ENCODE results near the gene FARP1. TPM values are rescaled to one million over a fixed set of nuclear protein-coding genes. Genes with fewer than 3 reads are reported as not detected.

Gene FARP1
- total and polyA plus RNA-seq, 2 of the 8 experiments (the other 6 are each of a cell fraction or from before 2014, with no cell fraction given), result 24.7 to 104 TPM

DNA sequence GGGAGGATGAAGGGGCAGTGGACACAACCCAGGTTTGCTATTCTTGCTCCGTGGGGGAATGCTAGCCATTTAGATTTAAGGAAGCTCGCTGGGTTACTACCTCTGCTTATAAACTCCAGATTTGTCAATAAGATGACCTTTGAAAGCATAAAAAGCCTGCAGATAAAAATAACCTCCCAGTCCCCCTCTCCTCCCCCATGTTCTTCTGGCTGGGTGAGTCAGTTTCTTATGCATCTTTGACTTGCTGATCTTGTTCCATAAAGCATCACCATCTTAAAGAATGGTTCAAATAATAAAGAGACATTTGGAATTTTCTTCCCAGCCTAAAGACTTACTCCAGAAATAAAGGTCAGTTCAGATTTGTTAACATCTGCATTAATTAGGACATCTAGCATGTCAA, 152.5 kb downstream of the FARP1 start:
- Histone ChIP-seq H3K4me3 (ENCODE audit: extremely low read depth in 1 of 4, insufficient read depth in 2 of 4, low read depth in 3 of 4, low read length in 4 of 4) (no peak overlapping the region), H3K9me3 (ENCODE audit: insufficient read depth in 2 of 2, low read depth in 1 of 2, low read length in 1 of 2) (no peaks in the 10 kb centered on the region), H2BK20ac (ENCODE audit: low read length) (no peak overlapping the region), H2BK120ac (replicated peaks; ENCODE audit: low read depth, low read length) (no peak overlapping the region), H3K27me3 (replicated peaks in 1 of 4; ENCODE audit: control insufficient read depth in 3 of 4, extremely low read depth in 1 of 4, insufficient read depth in 3 of 4, low read length in 3 of 4) (no peaks in the 10 kb centered on the region), H3K4me1 (replicated peaks in 1 of 4; ENCODE audit: control insufficient read depth in 3 of 4, insufficient read depth in 4 of 4, low read length in 3 of 4) (peaks cover 0 to 6% (median 1%) of the 10 kb centered on the region in 4 experiments; a peak in 5 of 7 replicates), H2BK15ac (ENCODE audit: low read length) (no peak overlapping the region), H4K5ac (ENCODE audit: insufficient read length, low read depth, low read length) (no peak overlapping the region), H2BK12ac (ENCODE audit: low read depth, low read length) (no peak overlapping the region), H3K23ac (ENCODE audit: insufficient read length) (no peak overlapping the region), H3K4ac (replicated peaks; ENCODE audit: insufficient read length, low read depth, low read length) (no peak overlapping the region), H3K79me1 (ENCODE audit: low read depth, low read length) (peaks cover 2% of the 10 kb centered on the region; the same call in 1 of the 2 replicates), H4K91ac (replicated peaks; ENCODE audit: insufficient read length, low read length) (no peak overlapping the region), H3K36me3 (ENCODE audit: control insufficient read depth in 2 of 4, insufficient read depth in 4 of 4, low read length in 3 of 4) (no peaks in the 10 kb centered on the region), H3K9ac (replicated peaks in 1 of 4; ENCODE audit: extremely low read depth in 1 of 4, low read depth in 3 of 4, low read length in 3 of 4) (no peak overlapping the region), H4K8ac (ENCODE audit: extremely low read depth, insufficient read depth, low read length) (no peak overlapping the region), H2AK5ac (ENCODE audit: low read depth, low read length) (no peak overlapping the region), H2BK5ac (ENCODE audit: low read depth, low read length) (no peak overlapping the region), H3K14ac (ENCODE audit: insufficient read length) (no peak overlapping the region), H3K56ac (replicated peaks; ENCODE audit: insufficient read length, low read depth, low read length) (no peak overlapping the region), H3K4me2 (ENCODE audit: insufficient read depth in 1 of 2, low read depth in 2 of 2, low read length in 2 of 2) (no peak overlapping the region), H2AFZ (ENCODE audit: low read length) (no peak overlapping the region), H3K79me2 (ENCODE audit: control insufficient read depth in 1 of 2, insufficient read depth in 2 of 2, low read length in 2 of 2) (peaks cover 0 to 22% of the 10 kb centered on the region in 2 experiments; a peak in 2 of 4 replicates), H3K27ac (ENCODE audit: low read depth, low read length) (no peak overlapping the region), H3K23me2 (ENCODE audit: low read depth, low read length) (no peaks in the 10 kb centered on the region), H3K18ac (ENCODE audit: extremely low read depth, low read length) (no peak overlapping the region), H4K20me1 (replicated peaks in 1 of 2; ENCODE audit: control insufficient read depth in 1 of 2, insufficient read depth in 2 of 2, low read length in 2 of 2) (peaks cover 1 to 6% of the 10 kb centered on the region in 2 experiments)
- no peak for FAIRE-seq
- DNase-seq (ENCODE audit: low read depth in 1 of 2, low spot score in 2 of 2), result no peak
- ChIA-PET POLR2A (ENCODE audit: partially characterized antibody) (interaction anchor here (0.6 kb wide), 1 partner anchor 17 kb away, joined by 4 read pairs; no protein-coding TSS in a partner anchor), CTCF (ENCODE audit: partially characterized antibody) (interaction anchor here (0.7 to 1.5 kb wide), 4 partner anchors 16 to 262 kb away, joined by 3 to 6 read pairs (median 4); no protein-coding TSS in a partner anchor)
- WGBS, 2 experiments (ENCODE audit: extremely low coverage in 1 of 2, insufficient coverage in 1 of 2, insufficient read length in 1 of 2, insufficient replicate concordance in 2 of 2, low coverage in 1 of 2, low lambda C conversion rate in 2 of 2, missing lambda C conversion rate in 1 of 2), result 87% methylated on average over 2 of the region's 2 CpGs; no CpG with 5 or more reads in 1 of the 2 experiments
- no peak for TF ChIP-seq CTBP2 (IDR thresholded peaks at IDR 0.05; ENCODE audit: borderline replicate concordance, insufficient read depth, insufficient read length, low read length)
- TF ChIP-seq CHD2 (IDR thresholded peaks at IDR 0.05; ENCODE audit: low read length), result no peak
- TF ChIP-seq CTCF (IDR thresholded peaks at IDR 0.05; ENCODE audit: control extremely low read depth in 1 of 3, insufficient read depth in 1 of 3, low read depth in 1 of 3, low read length in 3 of 3), result no peak
- TF ChIP-seq EP300 (IDR thresholded peaks at IDR 0.05; ENCODE audit: borderline replicate concordance in 1 of 2, low read depth in 2 of 2, low read length in 2 of 2), result no peak
- TF ChIP-seq TEAD4 (IDR thresholded peaks at IDR 0.05; ENCODE audit: low read depth, low read length), result no peak
- TF ChIP-seq, protein P1, sequence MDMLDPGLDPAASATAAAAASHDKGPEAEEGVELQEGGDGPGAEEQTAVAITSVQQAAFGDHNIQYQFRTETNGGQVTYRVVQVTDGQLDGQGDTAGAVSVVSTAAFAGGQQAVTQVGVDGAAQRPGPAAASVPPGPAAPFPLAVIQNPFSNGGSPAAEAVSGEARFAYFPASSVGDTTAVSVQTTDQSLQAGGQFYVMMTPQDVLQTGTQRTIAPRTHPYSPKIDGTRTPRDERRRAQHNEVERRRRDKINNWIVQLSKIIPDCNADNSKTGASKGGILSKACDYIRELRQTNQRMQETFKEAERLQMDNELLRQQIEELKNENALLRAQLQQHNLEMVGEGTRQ (IDR thresholded peaks at IDR 0.05; ENCODE audit: low read length), result no peak
- no peak for TF ChIP-seq ASH2L (IDR thresholded peaks at IDR 0.05; ENCODE audit: low read length)
- no peak for TF ChIP-seq CEBPB (IDR thresholded peaks at IDR 0.05; ENCODE audit: low read depth, low read length)
- no peak for TF ChIP-seq SAP30 (IDR thresholded peaks at IDR 0.05; ENCODE audit: insufficient read depth, insufficient replicate concordance, low read length)
- TF ChIP-seq TBP (IDR thresholded peaks at IDR 0.05; ENCODE audit: low read depth, low read length), result no peak

All from H1 (cell line).